ENCODE data around the gene CORT.

DNA sequence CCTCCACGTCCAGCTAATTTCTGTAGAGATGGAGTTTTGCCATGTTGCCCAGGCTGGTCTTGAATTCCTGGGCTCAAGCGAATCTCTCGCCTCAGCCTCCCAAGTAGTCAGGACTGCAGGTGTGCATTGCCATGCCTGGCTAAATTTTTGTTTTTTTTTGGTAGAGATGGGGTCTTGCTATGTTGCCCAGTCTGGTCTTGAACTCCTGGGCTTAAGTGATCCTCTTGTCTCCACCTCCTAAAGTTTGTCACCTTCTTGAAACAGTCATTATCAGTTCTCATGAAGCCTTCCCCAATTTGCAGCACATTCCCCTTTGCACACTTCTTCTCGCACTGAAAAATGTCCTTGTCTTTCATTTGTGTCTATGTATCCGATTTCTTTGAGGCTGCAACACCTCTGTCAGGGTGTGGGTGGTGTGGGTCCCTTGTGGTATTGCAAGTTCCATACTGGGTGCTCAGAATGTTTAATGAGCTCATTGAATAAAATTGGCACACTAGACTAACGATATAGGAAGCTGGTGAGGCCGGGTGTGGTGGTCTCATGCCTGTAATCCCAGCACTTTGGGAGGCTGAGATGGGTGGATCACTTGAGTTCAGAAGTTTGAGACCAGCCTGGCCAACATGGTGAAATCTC is 2.9 kb upstream of the CORT start:
- TF ChIP-seq, protein P1, sequence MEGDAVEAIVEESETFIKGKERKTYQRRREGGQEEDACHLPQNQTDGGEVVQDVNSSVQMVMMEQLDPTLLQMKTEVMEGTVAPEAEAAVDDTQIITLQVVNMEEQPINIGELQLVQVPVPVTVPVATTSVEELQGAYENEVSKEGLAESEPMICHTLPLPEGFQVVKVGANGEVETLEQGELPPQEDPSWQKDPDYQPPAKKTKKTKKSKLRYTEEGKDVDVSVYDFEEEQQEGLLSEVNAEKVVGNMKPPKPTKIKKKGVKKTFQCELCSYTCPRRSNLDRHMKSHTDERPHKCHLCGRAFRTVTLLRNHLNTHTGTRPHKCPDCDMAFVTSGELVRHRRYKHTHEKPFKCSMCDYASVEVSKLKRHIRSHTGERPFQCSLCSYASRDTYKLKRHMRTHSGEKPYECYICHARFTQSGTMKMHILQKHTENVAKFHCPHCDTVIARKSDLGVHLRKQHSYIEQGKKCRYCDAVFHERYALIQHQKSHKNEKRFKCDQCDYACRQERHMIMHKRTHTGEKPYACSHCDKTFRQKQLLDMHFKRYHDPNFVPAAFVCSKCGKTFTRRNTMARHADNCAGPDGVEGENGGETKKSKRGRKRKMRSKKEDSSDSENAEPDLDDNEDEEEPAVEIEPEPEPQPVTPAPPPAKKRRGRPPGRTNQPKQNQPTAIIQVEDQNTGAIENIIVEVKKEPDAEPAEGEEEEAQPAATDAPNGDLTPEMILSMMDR (IDR thresholded peaks at IDR 0.05) = no peak
- TF ChIP-seq POLR2A (IDR thresholded peaks at IDR 0.05) = no peak
